HEK293 (cell line): Measurements from ENCODE around the gene TNIK.

Experiments
- BCL11A ChIP-seq: fragments of 450-650 bp; formaldehyde crosslinking; IDR thresholded peaks from 2 replicates; pipeline ENCODE4 v1.5.1; 2016; ENCODE audit warnings: low read depth, missing biosample characterization, missing genetic modification characterization
- BCL11B ChIP-seq: fragments of 450-650 bp; formaldehyde crosslinking; IDR thresholded peaks from 2 replicates; pipeline ENCODE4 v1.5.1; 2016; ENCODE audit warnings: low read depth, missing biosample characterization, missing genetic modification characterization
- EGR2 ChIP-seq: fragments of 450-650 bp; formaldehyde crosslinking; IDR thresholded peaks from 2 replicates; pipeline ENCODE4 v1.5.1; 2016; ENCODE audit warnings: low read depth, missing biosample characterization, missing genetic modification characterization
- GFI1B ChIP-seq: fragments of 450-650 bp; formaldehyde crosslinking; IDR thresholded peaks from 2 replicates; pipeline ENCODE4 v1.5.1; 2016; ENCODE audit warnings: missing biosample characterization, missing genetic modification characterization
- GLI2 ChIP-seq: fragments of 450-650 bp; formaldehyde crosslinking; IDR thresholded peaks from 2 replicates; pipeline ENCODE4; 2017; ENCODE audit warnings: missing biosample characterization, missing genetic modification characterization, low read depth, borderline replicate concordance
- KLF7 ChIP-seq: fragments of 450-650 bp; formaldehyde crosslinking; IDR thresholded peaks from 2 replicates; pipeline ENCODE4 v1.5.1; 2016; ENCODE audit warnings: missing biosample characterization, missing genetic modification characterization, borderline replicate concordance
- KLF9 ChIP-seq: fragments of 450-650 bp; formaldehyde crosslinking; IDR thresholded peaks from 2 replicates; pipeline ENCODE4 v1.5.1; 2016; ENCODE audit warnings: missing biosample characterization, missing genetic modification characterization, low read depth
- MZF1 ChIP-seq: fragments of 450-650 bp; formaldehyde crosslinking; IDR thresholded peaks from 2 replicates; pipeline ENCODE4 v1.5.1; 2017; ENCODE audit warnings: missing biosample characterization, missing genetic modification characterization, borderline replicate concordance
- REST ChIP-seq: fragments of 450-650 bp; formaldehyde crosslinking; IDR thresholded peaks from 2 replicates; pipeline ENCODE4 v1.5.1; 2016; ENCODE audit warnings: missing biosample characterization, missing genetic modification characterization
- SALL2 ChIP-seq: fragments of 450-650 bp; formaldehyde crosslinking; IDR thresholded peaks from 2 replicates; pipeline ENCODE4 v1.5.0; 2017; ENCODE audit warnings: missing biosample characterization, mild to moderate bottlenecking, missing genetic modification characterization, borderline replicate concordance
- SCRT2 ChIP-seq: fragments of 450-650 bp; formaldehyde crosslinking; IDR thresholded peaks from 2 replicates; pipeline ENCODE4 v1.5.1; 2016; ENCODE audit warnings: missing biosample characterization, missing genetic modification characterization
- YY2 ChIP-seq: fragments of 450-650 bp; formaldehyde crosslinking; IDR thresholded peaks from 2 replicates; pipeline ENCODE4 v1.5.1; 2016; ENCODE audit warnings: missing biosample characterization, missing genetic modification characterization
- ZBTB26 ChIP-seq: fragments of 450-650 bp; formaldehyde crosslinking; optimal IDR thresholded peaks from 2 replicates; pipeline ENCODE3; 2016; ENCODE audit warnings: missing biosample characterization, mild to moderate bottlenecking, missing genetic modification characterization
- ZBTB8A ChIP-seq: fragments of 450-650 bp; formaldehyde crosslinking; IDR thresholded peaks from 2 replicates; pipeline ENCODE4 v1.5.1; 2016; ENCODE audit warnings: missing biosample characterization, missing genetic modification characterization
- ZFP69B ChIP-seq: fragments of 450-650 bp; formaldehyde crosslinking; IDR thresholded peaks from 2 replicates; pipeline ENCODE4 v1.5.1; 2016; ENCODE audit warnings: missing biosample characterization, missing genetic modification characterization
- ZNF112 ChIP-seq: fragments of 450-650 bp; formaldehyde crosslinking; IDR thresholded peaks from 2 replicates; pipeline ENCODE4 v1.5.0; 2017; ENCODE audit warnings: missing biosample characterization, missing genetic modification characterization
- ZNF132 ChIP-seq: fragments of 450-650 bp; formaldehyde crosslinking; IDR thresholded peaks from 2 replicates; pipeline ENCODE4 v1.5.1; 2017; ENCODE audit warnings: missing biosample characterization, missing genetic modification characterization, borderline replicate concordance
- ZNF292 ChIP-seq: fragments of 450-650 bp; formaldehyde crosslinking; IDR thresholded peaks from 2 replicates; pipeline ENCODE4 v1.5.1; 2016; ENCODE audit warnings: low read depth, missing biosample characterization, missing genetic modification characterization, borderline replicate concordance
- ZNF37A ChIP-seq: fragments of 450-650 bp; IDR thresholded peaks from 2 replicates; pipeline ENCODE4 v1.5.1; 2018; ENCODE audit warnings: missing biosample characterization, missing genetic modification characterization
- ZNF423 ChIP-seq: fragments of 450-650 bp; formaldehyde crosslinking; IDR thresholded peaks from 2 replicates; pipeline ENCODE4 v1.5.1; 2016; ENCODE audit warnings: missing biosample characterization, missing genetic modification characterization
- ZNF426 ChIP-seq: fragments of 450-650 bp; formaldehyde crosslinking; IDR thresholded peaks from 2 replicates; pipeline ENCODE4 v1.5.1; 2017; ENCODE audit warnings: missing biosample characterization, missing genetic modification characterization, mild to moderate bottlenecking, inconsistent platforms, moderate library complexity
- ZNF521 ChIP-seq: fragments of 450-650 bp; formaldehyde crosslinking; IDR thresholded peaks from 2 replicates; pipeline ENCODE4 v1.5.1; 2017; ENCODE audit warnings: missing biosample characterization, mild to moderate bottlenecking, missing genetic modification characterization
- ZNF544 ChIP-seq: fragments of 450-650 bp; formaldehyde crosslinking; IDR thresholded peaks from 2 replicates; pipeline ENCODE4 v1.5.0; 2017; ENCODE audit warnings: missing biosample characterization, missing genetic modification characterization
- ZNF580 ChIP-seq: fragments of 450-650 bp; formaldehyde crosslinking; IDR thresholded peaks from 2 replicates; pipeline ENCODE4 v1.5.1; 2016; ENCODE audit warnings: missing biosample characterization, missing genetic modification characterization
- ZNF707 ChIP-seq: fragments of 450-650 bp; formaldehyde crosslinking; IDR thresholded peaks from 2 replicates; pipeline ENCODE4 v1.5.1; 2016; ENCODE audit warnings: missing biosample characterization, missing genetic modification characterization
- ZNF830 ChIP-seq: fragments of 450-650 bp; IDR thresholded peaks from 2 replicates; pipeline ENCODE4 v1.5.0; 2018; ENCODE audit warnings: missing biosample characterization, missing genetic modification characterization, low read depth, mild to moderate bottlenecking, moderate library complexity
- ZSCAN16 ChIP-seq: fragments of 450-650 bp; formaldehyde crosslinking; IDR thresholded peaks from 2 replicates; pipeline ENCODE4 v1.5.1; 2016; ENCODE audit warnings: missing biosample characterization, missing genetic modification characterization
- ZXDB ChIP-seq: fragments of 450-650 bp; formaldehyde crosslinking; IDR thresholded peaks from 2 replicates; pipeline ENCODE4 v1.5.1; 2016; ENCODE audit warnings: missing biosample characterization, missing genetic modification characterization
- TF ChIP-seq, protein P1 (sequence below): fragments of 450-650 bp; formaldehyde crosslinking; IDR thresholded peaks from 2 replicates; pipeline ENCODE4 v1.5.1; 2016; ENCODE audit warnings: missing biosample characterization, missing genetic modification characterization, borderline replicate concordance
- TF ChIP-seq, protein P2 (sequence below): fragments of 450-650 bp; formaldehyde crosslinking; IDR thresholded peaks from 2 replicates; pipeline ENCODE4 v1.5.1; 2017; ENCODE audit warnings: missing biosample characterization, mild to moderate bottlenecking, missing genetic modification characterization, moderate library complexity
- TF ChIP-seq, protein P3 (sequence below): fragments of 450-650 bp; formaldehyde crosslinking; IDR thresholded peaks from 2 replicates; pipeline ENCODE4 v1.5.0; 2017; ENCODE audit warnings: missing biosample characterization, missing genetic modification characterization, borderline replicate concordance

The TNIK gene

DNA sequence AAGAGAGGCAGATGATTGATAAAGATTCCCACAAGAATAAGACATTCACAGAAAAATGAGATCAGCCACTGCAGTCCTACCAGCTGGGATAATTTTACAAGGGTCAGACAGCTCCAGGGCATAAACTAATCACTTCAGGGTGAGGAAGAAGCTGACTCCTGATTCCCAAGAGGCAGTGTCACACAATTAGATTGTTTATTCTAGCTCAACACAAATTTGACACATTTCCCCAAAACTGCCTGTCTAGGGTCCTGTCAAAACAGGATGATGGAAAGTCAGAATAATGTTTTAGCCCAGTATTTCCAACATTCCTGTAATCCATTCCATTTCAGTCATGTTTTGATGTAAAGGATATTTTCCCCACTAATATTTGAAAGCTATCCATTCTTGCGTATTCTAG is 110.8 kb downstream of the TNIK start (continued):
- no peak for TF ChIP-seq ZNF426 (tag by site-specific recombination)
- TF ChIP-seq ZFP69B: peak; percentile 30; the same call in 1 of the 2 replicates
- TF ChIP-seq ZNF707 (tag by site-specific recombination): no peak
- no peak for TF ChIP-seq ZNF112 (tag by site-specific recombination)
- TF ChIP-seq EGR2 (tag by site-specific recombination): no peak
- no peak for TF ChIP-seq KLF7 (tag by site-specific recombination)
- TF ChIP-seq ZNF521 (tag by site-specific recombination): no peak
- TF ChIP-seq, protein P1, sequence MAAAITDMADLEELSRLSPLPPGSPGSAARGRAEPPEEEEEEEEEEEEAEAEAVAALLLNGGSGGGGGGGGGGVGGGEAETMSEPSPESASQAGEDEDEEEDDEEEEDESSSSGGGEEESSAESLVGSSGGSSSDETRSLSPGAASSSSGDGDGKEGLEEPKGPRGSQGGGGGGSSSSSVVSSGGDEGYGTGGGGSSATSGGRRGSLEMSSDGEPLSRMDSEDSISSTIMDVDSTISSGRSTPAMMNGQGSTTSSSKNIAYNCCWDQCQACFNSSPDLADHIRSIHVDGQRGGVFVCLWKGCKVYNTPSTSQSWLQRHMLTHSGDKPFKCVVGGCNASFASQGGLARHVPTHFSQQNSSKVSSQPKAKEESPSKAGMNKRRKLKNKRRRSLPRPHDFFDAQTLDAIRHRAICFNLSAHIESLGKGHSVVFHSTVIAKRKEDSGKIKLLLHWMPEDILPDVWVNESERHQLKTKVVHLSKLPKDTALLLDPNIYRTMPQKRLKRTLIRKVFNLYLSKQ (tag by site-specific recombination): no peak
- TF ChIP-seq ZNF423 (tag by site-specific recombination): no peak
- TF ChIP-seq ZNF132 (tag by site-specific recombination): no peak
- TF ChIP-seq GFI1B (tag by site-specific recombination): no peak; the same call in 1 of the 2 replicates
- TF ChIP-seq REST (tag by site-specific recombination): no peak
- no peak for TF ChIP-seq ZNF830 (tag by site-specific recombination)
- no peak for TF ChIP-seq ZBTB26 (tag by site-specific recombination)
- TF ChIP-seq ZNF580: no peak
- TF ChIP-seq GLI2 (tag by site-specific recombination): peak; percentile 71
- TF ChIP-seq SALL2 (tag by site-specific recombination): no peak
- TF ChIP-seq, protein P2, sequence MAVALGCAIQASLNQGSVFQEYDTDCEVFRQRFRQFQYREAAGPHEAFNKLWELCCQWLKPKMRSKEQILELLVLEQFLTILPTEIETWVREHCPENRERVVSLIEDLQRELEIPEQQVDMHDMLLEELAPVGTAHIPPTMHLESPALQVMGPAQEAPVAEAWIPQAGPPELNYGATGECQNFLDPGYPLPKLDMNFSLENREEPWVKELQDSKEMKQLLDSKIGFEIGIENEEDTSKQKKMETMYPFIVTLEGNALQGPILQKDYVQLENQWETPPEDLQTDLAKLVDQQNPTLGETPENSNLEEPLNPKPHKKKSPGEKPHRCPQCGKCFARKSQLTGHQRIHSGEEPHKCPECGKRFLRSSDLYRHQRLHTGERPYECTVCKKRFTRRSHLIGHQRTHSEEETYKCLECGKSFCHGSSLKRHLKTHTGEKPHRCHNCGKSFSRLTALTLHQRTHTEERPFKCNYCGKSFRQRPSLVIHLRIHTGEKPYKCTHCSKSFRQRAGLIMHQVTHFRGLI (tag by site-specific recombination): no peak
- TF ChIP-seq ZBTB8A: no peak
- no peak for TF ChIP-seq SCRT2
- TF ChIP-seq, protein P3, sequence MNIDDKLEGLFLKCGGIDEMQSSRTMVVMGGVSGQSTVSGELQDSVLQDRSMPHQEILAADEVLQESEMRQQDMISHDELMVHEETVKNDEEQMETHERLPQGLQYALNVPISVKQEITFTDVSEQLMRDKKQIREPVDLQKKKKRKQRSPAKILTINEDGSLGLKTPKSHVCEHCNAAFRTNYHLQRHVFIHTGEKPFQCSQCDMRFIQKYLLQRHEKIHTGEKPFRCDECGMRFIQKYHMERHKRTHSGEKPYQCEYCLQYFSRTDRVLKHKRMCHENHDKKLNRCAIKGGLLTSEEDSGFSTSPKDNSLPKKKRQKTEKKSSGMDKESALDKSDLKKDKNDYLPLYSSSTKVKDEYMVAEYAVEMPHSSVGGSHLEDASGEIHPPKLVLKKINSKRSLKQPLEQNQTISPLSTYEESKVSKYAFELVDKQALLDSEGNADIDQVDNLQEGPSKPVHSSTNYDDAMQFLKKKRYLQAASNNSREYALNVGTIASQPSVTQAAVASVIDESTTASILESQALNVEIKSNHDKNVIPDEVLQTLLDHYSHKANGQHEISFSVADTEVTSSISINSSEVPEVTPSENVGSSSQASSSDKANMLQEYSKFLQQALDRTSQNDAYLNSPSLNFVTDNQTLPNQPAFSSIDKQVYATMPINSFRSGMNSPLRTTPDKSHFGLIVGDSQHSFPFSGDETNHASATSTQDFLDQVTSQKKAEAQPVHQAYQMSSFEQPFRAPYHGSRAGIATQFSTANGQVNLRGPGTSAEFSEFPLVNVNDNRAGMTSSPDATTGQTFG: no peak
- no peak for TF ChIP-seq ZNF544 (tag by site-specific recombination)
- TF ChIP-seq KLF9 (tag by site-specific recombination): no peak
- TF ChIP-seq ZXDB (tag by site-specific recombination): peak; percentile 72; the same call in 1 of the 2 replicates
- no peak for TF ChIP-seq MZF1 (tag by site-specific recombination)
- no peak for TF ChIP-seq BCL11B (tag by site-specific recombination)
- TF ChIP-seq ZNF37A (tag by site-specific recombination): no peak
- no peak for TF ChIP-seq ZNF292 (tag by site-specific recombination)
- TF ChIP-seq BCL11A (tag by site-specific recombination): 0 out of 2 replicates have a peak, but pooled peaks have one; percentile 29
- no peak for TF ChIP-seq YY2 (tag by site-specific recombination)
- TF ChIP-seq ZSCAN16 (tag by site-specific recombination): no peak
